ENCODE data around the gene NFE2. TPM values are rescaled to one million over a fixed set of nuclear protein-coding genes. Genes with fewer than 3 reads are reported as not detected.

NFE2 gene
- polyA plus RNA-seq, 1 donor (not counting 4 experiments of a cell fraction or from before 2014, with no cell fraction given) = 0.25 TPM

- Histone ChIP-seq H3K9me1 (ENCODE audit: control insufficient read depth, extremely low read depth, insufficient read depth, low read length) (no peaks in the 10 kb centered on the region), H3K4me2 (ENCODE audit: control insufficient read depth, extremely low read depth, insufficient read depth, low read depth, low read length) (peak overlapping the region; percentile 70), H2AFZ (ENCODE audit: control insufficient read depth, low read length) (no peak overlapping the region), H3K9me3 (ENCODE audit: control insufficient read depth, low read depth, low read length) (no peaks in the 10 kb centered on the region), H3K9ac (ENCODE audit: control insufficient read depth, extremely low read depth, insufficient read depth, low read length) (no peak overlapping the region), H3K36me3 (ENCODE audit: control insufficient read depth in 2 of 2, extremely low read depth in 1 of 2, insufficient read depth in 2 of 2, low read length in 2 of 2) (no peaks in the 10 kb centered on the region), H4K20me1 (ENCODE audit: control insufficient read depth, extremely low read depth, insufficient read depth, low read length) (no peaks in the 10 kb centered on the region), H3K4me1 (ENCODE audit: control insufficient read depth, extremely low read depth, insufficient read depth, low read length) (peaks cover 35% of the 10 kb centered on the region), H3K27ac (ENCODE audit: control insufficient read depth, insufficient read depth, low read length) (no peak overlapping the region), H3K4me3 (ENCODE audit: control insufficient read depth in 2 of 3, extremely low read depth in 1 of 3, insufficient read depth in 2 of 3, low read depth in 1 of 3, low read length in 3 of 3) (no peak overlapping the region), H3K27me3 (ENCODE audit: control insufficient read depth, extremely low read depth, insufficient read depth, low read length) (no peaks in the 10 kb centered on the region), H3K79me2 (ENCODE audit: control insufficient read depth, insufficient read depth, low read length) (no peaks in the 10 kb centered on the region)
- no peak for TF ChIP-seq CTCF (optimal IDR thresholded peaks at IDR 0.05 in 1 of 3, IDR thresholded peaks at IDR 0.05 in 1 of 3, conservative IDR thresholded peaks at IDR 0.05 in 1 of 3; ENCODE audit: extremely low read depth in 1 of 3, insufficient read depth in 2 of 3, low read length in 3 of 3)
- no peak for TF ChIP-seq EZH2 (IDR thresholded peaks at IDR 0.05; ENCODE audit: low read length)
- no peak for DNase-seq (ENCODE audit: low read depth, low spot score)
- dilution Hi-C loops (cut with MboI; ENCODE audit: extremely low pct_ligation_motif_present, low sequenced_read_pairs) = no loop called here
- FAIRE-seq = no peak
Measured at GRCh38 chr12:54301428-54302048, 723 bp upstream of the NFE2 start.

GRCh38 chr12:54300225-54300731, 537 bp downstream of the NFE2 start:
- no peak overlapping the region for H2AFZ ChIP-seq (ENCODE audit: control insufficient read depth, low read length)
- H3K9me3 ChIP-seq (ENCODE audit: control insufficient read depth, low read depth, low read length) = no peaks in the 10 kb centered on the region
- TF ChIP-seq EZH2 (IDR thresholded peaks at IDR 0.05; ENCODE audit: low read length) = no peak
- no peak for TF ChIP-seq CTCF (optimal IDR thresholded peaks at IDR 0.05 in 1 of 3, IDR thresholded peaks at IDR 0.05 in 1 of 3, conservative IDR thresholded peaks at IDR 0.05 in 1 of 3; ENCODE audit: extremely low read depth in 1 of 3, insufficient read depth in 2 of 3, low read length in 3 of 3)
- dilution Hi-C loops (cut with MboI; ENCODE audit: extremely low pct_ligation_motif_present, low sequenced_read_pairs) = no loop called here
- no peak overlapping the region for H3K9ac ChIP-seq (ENCODE audit: control insufficient read depth, extremely low read depth, insufficient read depth, low read length)
- peak overlapping the region; percentile 70 for H3K4me2 ChIP-seq (ENCODE audit: control insufficient read depth, extremely low read depth, insufficient read depth, low read depth, low read length)
- H3K27me3 ChIP-seq (ENCODE audit: control insufficient read depth, extremely low read depth, insufficient read depth, low read length) = no peaks in the 10 kb centered on the region
- no peaks in the 10 kb centered on the region for H3K36me3 ChIP-seq (ENCODE audit: control insufficient read depth in 2 of 2, extremely low read depth in 1 of 2, insufficient read depth in 2 of 2, low read length in 2 of 2)
- no peaks in the 10 kb centered on the region for H3K9me1 ChIP-seq (ENCODE audit: control insufficient read depth, extremely low read depth, insufficient read depth, low read length)
- H3K27ac ChIP-seq (ENCODE audit: control insufficient read depth, insufficient read depth, low read length) = no peak overlapping the region
- DNase-seq (ENCODE audit: low read depth, low spot score) = no peak
- H3K79me2 ChIP-seq (ENCODE audit: control insufficient read depth, insufficient read depth, low read length) = no peaks in the 10 kb centered on the region
- H3K4me3 ChIP-seq (ENCODE audit: control insufficient read depth in 2 of 3, extremely low read depth in 1 of 3, insufficient read depth in 2 of 3, low read depth in 1 of 3, low read length in 3 of 3) = no peak overlapping the region
- no peak for FAIRE-seq
- peaks cover 35% of the 10 kb centered on the region for H3K4me1 ChIP-seq (ENCODE audit: control insufficient read depth, extremely low read depth, insufficient read depth, low read length)
- no peaks in the 10 kb centered on the region for H4K20me1 ChIP-seq (ENCODE audit: control insufficient read depth, extremely low read depth, insufficient read depth, low read length)

All from keratinocyte (primary cell).